H1 (cell line): ENCODE measurements around the gene FOXL1. TPM values are rescaled to one million over a fixed set of nuclear protein-coding genes. Genes with fewer than 3 reads are reported as not detected.

Source experiments
- BACH1 ChIP-seq: IDR thresholded peaks from 2 replicates; pipeline ENCODE4 v1.6.1; 2012; ENCODE audit warnings: low read length, improper control_type of control experiment
- EZH2 ChIP-seq: fragments of 200-600 bp; sonication (generic); IDR thresholded peaks from 2 replicates; pipeline ENCODE4 v1.7.1; 2012; ENCODE audit warnings: low read depth, mild to moderate bottlenecking, moderate library complexity, low read length, inconsistent platforms; ENCODE audit not compliant: severe bottlenecking
- NRF1 ChIP-seq: IDR thresholded peaks from 2 replicates; pipeline ENCODE4 v1.6.1; 2011; ENCODE audit warnings: mild to moderate bottlenecking, low read depth, low read length, improper control_type of control experiment
- SP1 ChIP-seq: IDR thresholded peaks from 2 replicates; pipeline ENCODE4 v1.6.1; 2011; ENCODE audit warnings: low read depth, low read length
- SRF ChIP-seq: IDR thresholded peaks from 2 replicates; pipeline ENCODE4 v1.6.1; 2011; ENCODE audit warnings: mild to moderate bottlenecking, low read depth, low read length, moderate library complexity
- TAF1 ChIP-seq: IDR thresholded peaks from 2 replicates; pipeline ENCODE4 v1.6.1; 2011; ENCODE audit warnings: mild to moderate bottlenecking, low read depth, low read length
- TAF7 ChIP-seq: optimal IDR thresholded peaks from 2 replicates; pipeline ENCODE3; 2011; ENCODE audit warnings: low read depth, mild to moderate bottlenecking, inconsistent platforms, low read length, moderate library complexity, borderline replicate concordance
- polyA plus RNA-seq, 7 experiments: library from polyadenylated mRNA; depleted of rRNA in 3 of 7; stranded (reverse) in 5 of 7; unstranded in 2 of 7; fragments of >200 nt in 5 of 7; fragments of 200-250 nt in 2 of 7; gene quantifications; 1 replicate in 5 of 7; 2 replicates in 1 of 7; 4 replicates in 1 of 7; pipeline versions ENCODE4 v1.2.1 to v1.2.3, GENCODE V29; 2011 to 2013; ENCODE audit warnings: missing spikeins in 2 of 7, mixed read lengths in 2 of 7
- total RNA-seq: library from RNA; stranded (reverse); fragmentation: NEBNext Ultra II Directional; extraction: Animal tissue kit (Norgen Biotek cat#: 25700); gene quantifications from 2 replicates; pipeline ENCODE4 v1.2.1, GENCODE V29; 2021

The FOXL1 gene
- total and polyA plus RNA-seq, 2 of the 8 experiments (the other 6 are each of a cell fraction or from before 2014, with no cell fraction given): 0.03 TPM; not detected in 1

GRCh38 chr16:86597126-86597879 is 19.0 kb downstream of the FOXL1 start (continued):
- no peak for TF ChIP-seq SRF
- no peak for TF ChIP-seq SP1
- no peak for TF ChIP-seq TAF7
- no peak for TF ChIP-seq NRF1
- no peak for TF ChIP-seq BACH1
- no peak for TF ChIP-seq TAF1
- no peak for TF ChIP-seq EZH2
